ENCODE results near the gene CDC42BPA.

CDC42BPA gene

DNA sequence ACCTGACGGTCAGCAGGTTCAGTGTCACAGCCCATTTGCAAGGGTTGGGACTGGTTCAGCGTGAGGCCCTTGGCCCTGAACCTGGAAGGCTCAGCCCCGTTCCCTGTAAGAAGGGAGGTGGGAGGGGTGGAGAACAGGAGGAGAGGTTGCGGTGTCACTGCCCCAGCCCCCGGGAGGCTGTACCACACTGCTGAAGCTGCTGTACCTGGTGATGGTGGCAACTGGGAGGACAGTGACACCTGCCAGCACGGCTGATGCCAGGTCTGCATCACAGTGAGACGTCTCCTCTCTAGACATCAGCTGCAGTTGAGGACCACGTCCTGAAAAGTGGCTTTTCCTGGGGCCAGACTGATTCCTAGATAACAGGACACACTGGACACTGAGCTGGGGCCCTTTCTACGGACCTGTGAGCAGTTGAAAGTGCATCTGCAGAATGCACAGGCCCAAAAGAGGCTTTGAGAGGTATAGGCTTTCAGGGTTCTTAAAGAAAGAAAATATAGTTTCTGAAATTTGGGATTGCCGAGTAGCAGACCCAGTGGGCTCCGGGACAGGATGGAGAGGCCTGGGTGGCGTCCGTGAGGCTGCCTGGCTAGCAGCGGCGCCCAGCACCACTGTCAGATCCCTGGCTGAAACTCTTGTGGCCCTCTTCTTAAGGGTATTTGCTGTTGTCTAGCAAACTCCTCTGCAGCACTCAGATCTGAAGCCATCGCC lies 330.5 kb downstream of the CDC42BPA start:
- no peak for DNase-seq

DNA sequence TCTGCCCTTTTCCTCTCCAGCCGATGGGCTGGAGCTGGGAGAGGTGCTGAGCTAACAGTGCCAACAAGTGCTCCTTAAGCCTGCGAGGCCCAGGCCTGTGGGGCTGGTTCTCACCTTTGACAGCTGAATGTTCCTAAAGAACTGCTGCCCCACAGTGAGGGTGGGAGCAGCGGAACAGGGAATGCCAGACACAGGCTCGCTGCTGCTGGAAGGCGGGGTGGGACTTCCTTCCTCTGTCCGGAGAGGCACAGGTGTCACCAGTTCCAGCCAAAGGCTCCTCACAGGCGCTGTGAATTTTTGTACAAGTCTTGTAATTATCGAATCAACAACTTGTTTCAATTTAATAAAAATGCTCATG lies 331.1 kb downstream of the CDC42BPA start:
- no peak for DNase-seq

DNA sequence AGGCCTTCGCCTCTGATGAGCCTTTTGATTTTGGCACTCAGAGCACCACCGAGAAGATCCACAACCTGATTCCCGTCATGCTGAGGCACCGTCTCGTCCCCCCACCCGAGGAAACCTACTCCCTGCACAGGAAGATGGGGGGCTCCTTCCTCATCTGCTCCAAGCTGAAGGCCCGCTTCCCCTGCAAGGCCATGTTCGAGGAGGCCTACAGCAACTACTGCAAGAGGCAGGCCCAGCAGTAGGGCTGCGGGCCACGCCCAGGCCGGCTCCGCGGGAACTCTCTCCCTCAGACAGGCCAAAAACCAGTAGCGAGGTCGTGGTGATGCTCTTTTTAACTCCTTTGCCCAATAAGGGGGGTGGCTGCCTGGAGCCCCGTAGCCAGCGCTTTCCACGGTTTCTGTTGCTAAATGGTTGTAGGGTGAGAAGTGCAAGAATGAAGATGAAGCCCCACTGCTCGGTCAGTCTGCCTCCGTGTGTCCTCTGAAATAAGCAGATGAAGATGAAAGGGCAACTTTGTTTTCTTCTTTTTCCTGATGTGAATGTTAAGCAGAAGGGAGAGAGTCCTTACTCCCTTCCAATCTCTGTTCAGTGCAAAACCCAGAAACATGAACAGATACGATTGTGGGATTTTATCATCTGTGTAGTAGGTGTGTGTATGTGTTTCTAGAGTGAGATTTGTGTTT lies 331.7 kb downstream of the CDC42BPA start:
- no peak for DNase-seq

DNA sequence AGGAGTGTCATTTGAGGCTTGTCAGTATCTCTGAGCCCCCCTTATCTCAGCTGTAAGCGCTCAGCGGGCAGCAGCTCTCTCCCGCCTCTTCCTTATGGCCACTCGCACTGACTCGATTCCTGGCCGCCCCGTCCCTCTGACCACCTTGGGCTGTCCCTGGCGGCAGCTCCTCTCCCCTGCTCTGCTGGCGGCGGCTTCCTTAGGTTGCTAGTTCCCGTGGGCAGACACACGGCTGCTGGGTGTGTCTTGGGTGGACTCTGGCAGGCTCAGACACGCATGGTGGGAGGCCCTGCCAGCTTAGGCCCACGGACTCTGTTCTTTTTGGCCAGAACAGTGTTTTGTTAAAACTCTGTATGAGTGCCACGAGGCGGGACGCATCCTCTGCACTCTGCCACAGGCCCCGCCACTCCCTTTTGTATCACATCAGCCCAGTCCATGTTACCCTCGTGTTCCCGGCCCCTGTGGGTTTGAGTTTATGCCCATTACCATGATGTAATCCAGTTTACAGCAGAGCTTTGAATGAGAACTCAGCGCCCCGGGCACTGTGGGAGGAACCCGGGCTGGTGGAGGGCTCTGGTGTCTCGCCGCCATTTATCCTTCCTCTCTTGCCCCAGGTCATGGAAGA lies 332.3 kb downstream of the CDC42BPA start:
- no peak for DNase-seq

DNA sequence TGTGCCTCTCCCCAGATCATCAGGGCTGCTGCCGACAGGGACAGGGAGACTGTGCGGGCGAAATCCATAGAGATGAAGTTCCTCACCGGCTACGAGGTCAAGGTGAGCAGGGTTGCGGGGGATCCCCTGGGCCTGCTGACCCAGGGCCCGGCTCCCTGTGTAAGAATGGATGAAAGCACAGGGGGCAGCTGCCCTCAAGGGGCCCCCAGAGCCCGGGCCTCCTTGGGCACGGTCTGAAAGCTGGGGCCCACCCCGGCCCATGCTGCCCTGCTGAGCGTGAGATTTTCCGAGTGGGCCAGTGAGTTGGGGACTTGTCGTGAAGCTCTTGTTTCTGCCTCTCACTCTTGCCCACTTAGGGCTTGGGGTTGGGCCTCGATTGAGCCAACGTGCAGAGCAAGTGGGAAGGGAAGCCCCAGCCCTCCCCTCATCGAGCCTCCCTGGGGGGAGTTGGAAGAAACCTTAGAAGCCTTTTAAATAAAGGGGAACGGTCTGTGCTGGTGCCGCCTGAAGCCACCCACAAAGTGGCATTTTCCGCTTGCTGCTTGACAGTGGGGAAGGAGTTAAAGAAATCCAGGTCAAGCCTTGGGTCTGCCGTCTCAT lies 333.0 kb downstream of the CDC42BPA start:
- no peak for DNase-seq

DNA sequence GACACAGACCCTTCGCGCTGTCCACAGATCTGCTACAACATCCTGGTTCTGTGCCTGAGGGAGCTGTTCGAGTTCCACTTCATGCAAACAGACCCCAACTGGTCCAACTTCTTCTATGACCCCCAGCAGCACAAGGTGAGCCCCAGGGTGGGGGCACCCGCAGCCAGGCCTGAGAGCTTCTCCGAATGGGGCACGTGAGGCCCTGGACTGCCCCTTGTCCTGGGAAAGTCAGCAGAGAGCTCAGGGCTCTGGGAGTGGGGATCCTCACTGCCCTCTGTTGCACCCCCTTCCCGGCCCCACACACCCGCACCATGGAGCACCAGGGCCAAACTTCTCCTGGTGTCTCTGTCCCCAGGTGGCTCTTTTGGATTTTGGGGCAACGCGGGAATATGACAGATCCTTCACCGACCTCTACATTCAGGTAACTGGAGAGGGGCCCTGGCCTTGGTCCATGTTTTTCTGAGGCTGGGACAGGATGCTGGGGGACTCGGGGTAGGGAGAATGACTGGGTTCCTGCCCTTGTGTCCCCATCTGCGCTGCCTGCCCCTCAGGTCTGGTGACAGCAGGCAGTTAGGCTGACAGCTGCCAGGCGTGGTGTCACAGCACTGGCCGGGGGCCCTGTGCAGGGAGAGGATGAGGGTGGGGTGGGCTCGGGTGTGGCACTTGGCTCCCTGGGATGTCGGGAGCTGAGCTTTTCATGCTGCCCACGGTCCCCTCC lies 333.6 kb downstream of the CDC42BPA start:
- no peak for DNase-seq

DNA sequence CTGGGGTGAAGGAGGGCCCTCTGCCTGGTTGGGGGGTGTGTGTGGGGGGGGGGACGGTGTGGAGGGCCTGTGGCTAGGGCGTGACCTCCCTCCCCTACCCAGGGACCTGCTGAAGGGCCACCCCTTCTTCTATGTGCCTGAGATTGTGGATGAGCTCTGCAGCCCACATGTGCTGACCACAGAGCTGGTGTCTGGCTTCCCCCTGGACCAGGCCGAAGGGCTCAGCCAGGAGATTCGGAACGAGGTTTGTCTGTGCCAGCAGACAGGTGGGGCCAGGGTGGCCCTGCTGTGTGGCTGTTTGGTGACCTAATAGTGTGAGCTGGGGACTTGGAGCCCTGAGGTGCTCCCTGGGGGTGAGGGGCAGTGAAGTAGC lies 334.3 kb downstream of the CDC42BPA start:
- no peak for DNase-seq

DNA sequence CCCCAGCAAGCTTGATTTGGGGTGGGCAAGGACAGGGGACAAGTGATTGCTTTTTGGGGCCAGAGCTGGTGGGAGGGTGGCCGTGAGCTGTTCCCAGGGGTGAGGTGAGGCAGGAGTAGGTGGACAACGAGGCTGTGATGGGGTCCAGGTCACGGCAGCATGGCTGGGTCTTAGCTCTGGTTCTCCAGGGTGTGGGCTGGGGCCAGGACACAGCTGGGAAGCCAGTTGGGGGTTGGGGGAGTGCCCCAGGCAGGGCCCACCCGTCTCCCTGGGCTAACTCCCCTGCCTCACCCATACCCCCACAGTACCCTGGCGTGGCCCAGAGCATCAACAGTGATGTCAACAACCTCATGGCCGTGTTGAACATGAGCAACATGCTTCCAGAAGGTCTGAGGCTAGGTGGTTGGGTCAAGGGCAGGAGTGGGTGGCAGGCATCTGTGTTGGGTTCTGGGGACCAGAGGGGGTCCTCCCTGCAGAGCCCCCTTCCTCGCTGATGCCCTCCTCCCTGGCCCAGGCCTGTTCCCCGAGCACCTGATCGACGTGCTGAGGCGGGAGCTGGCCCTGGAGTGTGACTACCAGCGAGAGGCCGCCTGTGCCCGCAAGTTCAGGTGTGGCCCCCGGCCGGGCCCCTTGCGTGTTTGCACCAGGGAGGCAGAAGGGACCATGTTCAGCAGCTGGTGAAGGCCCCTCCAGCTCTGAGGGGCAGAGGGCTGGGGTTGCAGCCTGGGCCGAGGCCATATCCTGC lies 334.9 kb downstream of the CDC42BPA start:
- no peak for DNase-seq

DNA sequence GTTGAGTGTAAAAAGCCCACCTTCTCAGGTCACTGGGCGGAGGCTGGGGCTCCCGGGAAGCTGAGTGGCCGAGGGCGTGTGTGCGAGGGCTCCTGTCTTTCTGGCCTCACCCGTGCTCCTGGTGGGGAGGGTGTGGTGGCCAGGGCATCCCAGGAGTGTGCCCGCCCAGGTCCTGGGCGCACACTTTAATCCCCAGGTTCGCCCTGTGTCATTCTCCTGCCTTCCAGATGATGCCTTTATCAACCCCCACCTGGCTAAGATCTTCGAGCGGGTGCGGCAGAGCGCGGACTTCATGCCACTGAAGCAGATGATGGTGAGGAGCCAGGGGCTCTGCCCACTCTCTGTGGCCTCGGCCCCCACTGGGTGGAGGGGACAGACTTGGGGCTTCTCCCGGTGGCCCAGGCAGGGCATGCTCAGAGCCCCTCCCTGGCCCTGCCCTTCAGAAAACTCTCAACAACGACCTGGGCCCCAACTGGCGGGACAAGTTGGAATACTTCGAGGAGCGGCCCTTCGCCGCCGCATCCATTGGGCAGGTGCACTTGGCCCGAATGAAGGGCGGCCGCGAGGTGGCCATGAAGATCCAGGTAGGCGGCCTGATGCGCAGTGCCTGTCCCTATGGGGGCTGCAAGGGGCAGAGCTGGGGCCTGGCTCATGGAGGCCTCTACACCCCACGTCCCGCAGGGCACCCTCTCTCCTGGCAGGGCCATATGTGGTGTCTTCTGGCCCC lies 335.7 kb downstream of the CDC42BPA start:
- no peak for DNase-seq

DNA sequence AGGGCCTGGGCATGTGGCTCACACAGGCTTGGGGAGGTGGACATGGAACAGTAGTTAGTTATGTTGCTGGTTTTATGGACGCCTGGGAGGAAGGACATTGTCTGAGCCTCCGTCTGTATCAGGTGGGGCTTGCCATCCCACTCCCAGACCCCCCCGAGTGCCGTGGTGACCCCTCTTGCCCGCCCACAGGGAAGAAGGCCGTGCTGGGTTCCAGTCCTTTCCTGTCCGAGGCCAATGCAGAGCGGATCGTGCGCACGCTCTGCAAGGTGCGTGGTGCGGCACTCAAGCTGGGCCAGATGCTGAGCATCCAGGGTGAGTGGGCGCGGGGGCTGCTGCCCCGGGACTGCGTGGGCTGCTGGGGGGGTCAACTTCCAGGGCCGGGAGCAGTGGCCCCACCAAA lies 336.5 kb downstream of the CDC42BPA start:
- no peak for DNase-seq

DNA sequence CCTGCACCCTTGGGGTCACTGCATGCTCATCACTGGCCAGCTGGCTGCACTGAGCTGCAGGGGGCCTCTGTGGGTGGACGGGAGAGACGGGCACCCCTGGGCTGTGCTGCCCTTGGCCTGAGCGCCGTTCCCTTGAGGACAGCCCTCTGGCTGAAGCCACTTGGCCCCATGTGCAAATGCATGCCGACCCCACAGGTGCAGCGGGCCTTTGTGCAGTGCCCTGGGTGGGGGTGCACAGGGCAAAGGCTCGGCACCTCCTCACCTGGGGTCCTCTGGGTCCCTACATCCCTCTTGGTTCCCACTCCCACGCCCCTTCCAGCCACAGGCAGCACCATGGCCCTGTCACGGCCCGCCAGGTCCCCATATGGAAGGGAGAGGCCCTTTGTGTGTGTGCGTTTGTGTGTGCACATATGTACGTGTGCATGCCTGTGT lies 336.9 kb downstream of the CDC42BPA start:
- no peak for DNase-seq

DNA sequence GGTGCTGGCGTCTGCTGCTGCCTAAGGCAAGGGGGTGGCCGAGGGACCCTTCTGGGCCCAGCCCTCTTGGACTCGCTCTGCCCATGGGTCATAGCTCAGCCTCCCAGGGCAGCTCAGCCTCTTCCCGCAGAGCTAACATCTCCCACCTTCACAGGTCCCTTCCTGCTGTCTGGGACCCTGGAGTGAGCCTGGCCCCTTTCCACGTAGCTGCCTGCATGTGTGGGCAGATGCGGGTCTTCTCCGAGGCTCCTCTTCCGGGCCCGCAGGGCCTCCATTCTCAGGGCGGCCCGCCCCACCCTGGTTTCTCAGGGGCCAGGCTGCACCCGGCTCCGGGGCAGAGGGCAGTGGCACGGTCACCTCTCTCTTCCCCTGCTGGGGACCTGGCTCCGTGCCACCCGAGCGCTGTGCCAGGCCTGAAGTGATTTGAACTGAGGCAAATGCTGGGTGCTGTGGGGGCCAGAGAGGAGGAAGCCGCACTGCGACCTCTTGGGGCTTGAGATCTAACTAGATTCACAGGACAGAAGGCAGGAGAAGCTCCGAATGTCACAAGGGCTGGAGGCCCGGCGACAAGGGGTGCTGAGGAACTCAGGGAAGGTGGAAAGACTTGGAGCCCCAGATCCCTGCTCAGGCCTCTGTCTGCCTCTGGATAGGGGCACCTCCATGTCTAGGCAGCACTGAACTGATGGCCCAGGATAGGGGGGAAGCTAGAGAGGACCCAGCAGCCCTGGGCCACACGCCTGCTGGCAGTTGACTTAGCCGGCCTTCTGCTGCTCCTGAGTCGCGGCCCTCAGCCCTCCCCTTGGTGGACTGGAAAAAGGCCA lies 337.5 kb downstream of the CDC42BPA start:
- no peak for DNase-seq

DNA sequence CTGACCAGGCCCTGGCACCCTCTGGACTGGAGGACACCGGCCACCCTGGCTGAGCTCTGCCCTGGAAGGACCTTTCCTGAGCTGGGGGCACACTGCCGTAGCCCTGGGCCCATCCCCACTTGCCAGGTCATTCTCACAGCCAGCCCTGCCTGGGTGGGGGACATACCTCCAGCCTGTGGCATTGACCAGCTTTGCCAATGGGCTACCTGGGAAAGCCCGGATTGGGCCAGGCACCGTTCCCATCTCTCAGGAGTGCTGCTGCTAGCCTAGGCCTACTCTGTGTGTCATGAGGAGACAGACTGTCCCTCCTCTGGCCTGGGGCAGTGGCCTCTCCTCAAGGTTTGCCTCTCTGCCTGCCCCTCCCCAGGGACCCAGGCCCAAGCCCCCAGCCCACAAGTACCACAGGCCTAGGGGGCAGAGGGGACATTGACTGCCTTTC lies 338.2 kb downstream of the CDC42BPA start:
- no peak for DNase-seq

DNA sequence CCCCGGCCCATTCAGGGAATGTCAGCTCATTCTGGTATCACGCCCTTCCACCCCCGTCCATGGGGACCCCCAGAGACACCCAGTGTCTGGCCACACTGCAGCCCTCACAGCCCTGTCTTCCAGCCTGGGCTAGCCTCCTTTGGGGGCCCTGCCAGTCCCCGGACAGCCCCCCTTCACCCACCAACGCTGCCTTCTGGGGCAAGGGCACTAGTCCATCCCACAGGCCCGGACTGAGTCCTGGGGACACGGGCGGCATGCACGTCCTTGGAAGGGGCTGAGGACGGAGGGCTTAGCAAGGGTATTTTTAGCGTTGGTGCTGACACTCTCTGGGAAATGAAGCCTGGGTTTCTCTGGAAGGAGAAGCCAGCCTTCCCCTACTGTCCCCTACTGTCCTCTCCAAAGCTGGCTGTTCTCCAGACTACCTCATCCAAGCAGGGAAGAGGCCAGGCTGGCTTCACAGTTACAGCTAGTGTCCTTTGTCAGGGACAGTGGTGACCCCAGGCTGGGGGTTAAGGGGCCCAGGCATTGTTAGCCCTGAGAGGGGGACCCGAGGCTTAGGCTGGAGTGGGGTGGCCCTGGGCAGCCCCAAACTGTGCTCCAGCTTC lies 338.7 kb downstream of the CDC42BPA start:
- no peak for DNase-seq

DNA sequence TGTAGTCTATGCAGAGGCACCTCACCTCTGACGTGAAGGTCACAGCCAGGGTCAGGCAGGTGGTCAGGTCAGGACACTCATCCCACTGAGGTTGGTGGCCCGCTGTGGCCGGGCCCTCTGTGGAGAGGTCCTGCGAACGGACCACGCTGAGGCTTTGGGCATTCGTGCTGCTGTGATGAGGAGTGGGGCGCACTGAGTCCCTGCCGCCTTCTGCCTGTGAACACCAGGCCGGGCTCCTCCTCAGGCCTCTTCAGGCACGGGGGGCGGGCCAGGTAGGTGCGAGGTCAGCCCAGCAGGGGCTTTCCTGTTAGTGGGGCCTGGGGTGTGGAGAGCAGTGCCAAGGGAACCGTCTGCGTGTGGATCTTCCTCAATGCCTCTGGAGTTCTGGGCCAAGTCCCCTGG lies 339.2 kb downstream of the CDC42BPA start:
- no peak for DNase-seq

DNA sequence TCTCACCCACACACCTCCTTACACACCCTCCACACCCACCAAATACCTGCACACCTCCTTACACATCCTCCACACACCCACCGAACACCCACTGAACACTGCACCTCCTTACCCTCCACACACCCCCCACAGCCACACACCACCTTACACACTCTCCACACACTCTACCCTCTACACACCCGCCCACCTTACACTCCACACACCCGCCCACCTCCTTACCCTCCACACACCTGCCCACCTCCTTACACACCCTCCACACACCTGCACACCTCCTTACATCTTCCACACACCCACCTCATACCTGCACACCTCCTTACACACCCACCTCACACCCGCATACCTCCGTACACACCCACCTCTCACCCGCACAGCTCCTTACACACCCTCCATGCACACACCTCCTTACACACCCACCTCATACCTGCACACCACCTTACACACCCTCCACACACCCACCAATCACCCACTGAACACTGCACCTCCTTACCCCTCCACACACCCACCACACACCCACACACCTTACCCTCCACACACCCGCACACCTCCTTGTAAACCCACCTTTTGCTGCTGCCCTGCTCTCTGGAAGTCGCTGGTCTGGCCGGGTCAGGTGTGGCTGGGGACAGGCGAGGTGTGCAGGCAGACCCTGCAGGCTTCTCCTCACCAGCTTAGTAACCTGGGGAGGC lies 339.7 kb downstream of the CDC42BPA start:
- no peak for DNase-seq

DNA sequence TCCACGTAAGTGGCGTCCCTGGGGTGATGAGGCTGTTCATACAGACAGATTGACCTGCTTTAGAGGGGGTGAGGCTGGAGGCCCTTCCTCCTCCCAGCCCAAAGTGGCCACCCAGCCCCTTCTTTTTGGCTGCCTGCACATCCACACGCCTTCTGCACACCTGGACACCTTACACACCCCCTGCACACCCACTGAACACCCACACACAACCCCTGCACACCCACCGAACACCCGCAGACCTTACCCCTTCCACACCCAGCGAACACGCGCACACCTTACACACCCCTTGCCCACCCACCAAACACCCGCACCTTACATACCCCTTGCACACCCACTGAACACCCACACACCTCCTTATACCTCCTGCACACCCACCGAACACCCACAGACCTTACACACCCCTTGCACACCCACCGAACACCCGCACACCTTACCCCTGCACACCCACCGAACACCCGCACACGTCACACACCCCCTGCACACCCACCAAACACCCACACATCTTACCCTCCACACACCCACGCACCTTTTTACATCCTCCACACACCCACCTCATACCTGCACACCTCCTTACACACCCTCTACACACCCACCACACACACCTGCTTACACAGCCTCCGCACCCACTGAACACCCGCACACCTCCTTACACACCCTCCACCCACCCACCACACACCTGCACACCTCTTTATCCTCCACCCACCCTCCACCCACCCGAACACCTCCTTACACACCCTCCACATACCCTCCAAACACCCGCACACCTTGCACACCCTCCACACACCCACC lies 340.5 kb downstream of the CDC42BPA start:
- DNase-seq, result no peak

DNA sequence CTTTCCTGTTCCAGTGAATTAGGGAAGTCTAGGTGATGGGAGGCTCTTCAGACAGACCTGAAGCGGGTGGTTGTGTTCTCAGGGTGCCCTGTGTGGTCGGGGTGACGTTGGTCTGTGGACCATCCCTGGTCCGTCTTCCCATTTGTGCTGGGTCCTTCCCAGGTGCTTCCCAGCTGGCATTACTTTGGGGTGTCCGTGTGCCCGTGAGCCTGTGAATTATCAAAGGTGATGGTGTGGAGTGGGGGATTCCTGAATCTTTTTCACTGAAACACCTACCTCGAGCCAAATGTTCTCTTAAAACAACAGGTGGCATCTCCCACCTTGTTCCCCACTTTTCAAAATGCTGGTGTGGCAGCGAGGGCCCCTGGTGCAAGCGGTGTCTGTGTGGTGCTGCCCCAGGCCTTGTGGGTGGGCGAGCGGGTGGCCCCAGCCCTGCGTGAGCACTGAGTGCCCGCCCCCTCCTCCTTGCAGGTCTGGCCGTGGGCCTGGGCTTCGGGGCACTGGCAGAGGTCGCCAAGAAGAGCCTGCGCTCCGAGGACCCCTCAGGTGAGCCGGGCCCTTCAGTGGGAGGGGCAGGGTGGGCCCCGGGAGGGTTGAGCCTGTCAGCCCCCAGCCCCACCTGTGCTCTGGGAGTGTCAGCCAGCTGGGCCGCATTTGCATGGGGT lies 341.2 kb downstream of the CDC42BPA start:
- no peak for DNase-seq

All from NCI-H69 (cell line).